HPDE6-E6E7 (cell line): ENCODE data around the gene NAA40.

Source experiments
- DNase-seq: peaks from one replicate; pipeline ENCODE4 v3.0.0; 2011; ENCODE audit warnings: missing footprints; ENCODE audit errors: extremely low spot score

The NAA40 gene

GRCh38 chr11:63938479-63939396, at the start of gene NAA40:
TSS of gene NAA40 (plus strand) at chr11:63939002. CDS start at chr11:63939097, 95 bp downstream.
- peak; percentile 95 for DNase-seq

- peak; percentile 87 for DNase-seq
Observed at GRCh38 chr11:63889344-63889743, 49.5 kb upstream of the NAA40 start.

GRCh38 chr11:63890368-63890767, 48.4 kb upstream of the NAA40 start:
- no peak for DNase-seq

- DNase-seq: no peak
Observed at GRCh38 chr11:63892228-63892627, 46.6 kb upstream of the NAA40 start.

GRCh38 chr11:63893355-63893754, 45.4 kb upstream of the NAA40 start:
- DNase-seq: no peak

GRCh38 chr11:63896071-63896470, 42.7 kb upstream of the NAA40 start:
- DNase-seq: no peak

GRCh38 chr11:63897459-63898146, 41.2 kb upstream of the NAA40 start:
- DNase-seq: no peak

- DNase-seq: no peak
Observed at GRCh38 chr11:63901660-63902059, 37.1 kb upstream of the NAA40 start.

- DNase-seq: no peak
Observed at GRCh38 chr11:63903884-63904283, 34.9 kb upstream of the NAA40 start.

GRCh38 chr11:63904743-63905142, 34.1 kb upstream of the NAA40 start:
- no peak for DNase-seq

GRCh38 chr11:63905179-63905578, 33.6 kb upstream of the NAA40 start:
- no peak for DNase-seq

- no peak for DNase-seq
Observed at GRCh38 chr11:63906087-63906486, 32.7 kb upstream of the NAA40 start.

GRCh38 chr11:63906585-63906984, 32.2 kb upstream of the NAA40 start:
- DNase-seq: no peak

- DNase-seq: no peak
Observed at GRCh38 chr11:63907063-63907462, 31.7 kb upstream of the NAA40 start.

- DNase-seq: no peak
Observed at GRCh38 chr11:63907808-63908530, 30.8 kb upstream of the NAA40 start.

- no peak for DNase-seq
Observed at GRCh38 chr11:63908631-63909401, 30.0 kb upstream of the NAA40 start.

GRCh38 chr11:63909591-63910506, 29.0 kb upstream of the NAA40 start:
- DNase-seq: no peak

GRCh38 chr11:63910675-63911074, 28.1 kb upstream of the NAA40 start:
- DNase-seq: no peak

- no peak for DNase-seq
Observed at GRCh38 chr11:63911440-63911839, 27.4 kb upstream of the NAA40 start.

GRCh38 chr11:63911876-63912275, 26.9 kb upstream of the NAA40 start:
- no peak for DNase-seq
